HG03039 (cell line): Measurements from ENCODE around the gene GPSM3.
"Not testable (repeated sequence)": the region's sequence is repeated elsewhere in the genome, so short reads cannot be mapped to it uniquely, and the experiment has no call there.

ENCODE experiments used
- ATAC-seq: cut with Tn5 transposase; IDR thresholded peaks from one replicate; pipeline ENCODE4 v1.9.1; 2021; ENCODE audit warnings: mild to moderate bottlenecking, moderate library complexity; ENCODE audit not compliant: unreplicated experiment

Gene GPSM3

DNA sequence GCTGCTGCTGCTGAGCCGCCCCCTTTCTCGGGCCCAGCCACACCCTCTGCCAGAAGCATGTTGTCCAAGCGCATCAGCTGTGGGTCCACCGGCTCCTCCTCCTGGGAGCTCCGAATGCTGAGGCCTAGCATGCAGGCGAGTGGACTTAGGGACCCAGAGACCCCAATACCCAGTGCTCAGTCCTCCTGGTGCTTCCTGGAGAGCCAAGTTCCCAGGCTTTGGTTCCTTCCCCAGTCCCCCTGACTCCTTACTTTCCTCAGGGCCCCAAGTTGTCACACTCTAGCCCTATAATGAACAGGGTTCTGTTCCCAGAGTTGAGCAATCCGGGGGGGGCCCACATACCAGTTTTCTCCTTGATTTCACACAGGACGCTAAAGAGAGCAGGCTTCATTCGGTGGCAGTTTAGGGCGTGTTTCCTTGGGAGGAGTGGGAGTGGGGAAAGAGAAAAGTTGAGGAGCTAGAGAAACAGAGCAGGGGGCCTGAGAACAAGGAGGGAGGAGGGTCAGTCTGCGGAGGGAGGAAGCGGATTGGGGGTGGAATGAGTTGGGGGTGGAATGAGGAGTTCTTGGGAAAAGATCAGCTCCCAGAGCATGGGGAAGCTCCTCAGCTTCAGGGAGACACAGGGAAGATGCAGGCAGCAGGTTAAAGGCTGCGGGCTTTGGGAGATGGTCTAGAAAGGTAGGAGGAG is 3.9 kb downstream of the GPSM3 start:
- no peak for ATAC-seq

DNA sequence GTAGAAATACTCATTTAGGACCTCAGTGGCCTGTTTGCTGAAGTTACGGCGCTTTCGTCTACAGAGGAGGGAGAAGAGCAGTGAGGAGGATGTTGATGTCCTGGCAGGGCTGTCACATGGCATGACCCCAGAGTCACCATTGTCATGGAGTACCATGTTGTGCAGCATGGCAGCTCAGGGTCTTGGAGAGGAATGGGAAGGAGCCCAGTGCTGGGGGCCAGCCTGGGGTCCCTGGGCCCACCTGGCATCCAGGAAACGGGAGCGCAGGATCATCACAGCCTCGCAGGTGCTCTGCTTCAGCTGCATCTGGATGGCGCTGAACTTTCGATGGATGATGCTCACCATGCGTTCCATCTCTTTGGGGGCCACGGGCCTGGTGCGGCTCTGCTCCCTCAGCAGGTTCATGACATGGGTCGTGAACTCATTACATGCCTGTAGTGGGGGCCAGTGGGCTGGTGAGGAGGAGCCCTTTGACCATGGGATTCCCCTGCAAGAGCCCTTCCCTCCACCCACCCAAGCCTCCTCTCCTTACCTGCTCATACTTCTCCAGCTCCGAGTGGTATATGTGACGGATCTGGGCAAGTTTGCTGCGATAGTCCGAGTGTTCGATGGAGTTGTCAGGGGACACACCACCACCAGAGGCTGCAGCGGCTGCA is 4.6 kb downstream of the GPSM3 start:
- not testable (repeated sequence) for ATAC-seq

DNA sequence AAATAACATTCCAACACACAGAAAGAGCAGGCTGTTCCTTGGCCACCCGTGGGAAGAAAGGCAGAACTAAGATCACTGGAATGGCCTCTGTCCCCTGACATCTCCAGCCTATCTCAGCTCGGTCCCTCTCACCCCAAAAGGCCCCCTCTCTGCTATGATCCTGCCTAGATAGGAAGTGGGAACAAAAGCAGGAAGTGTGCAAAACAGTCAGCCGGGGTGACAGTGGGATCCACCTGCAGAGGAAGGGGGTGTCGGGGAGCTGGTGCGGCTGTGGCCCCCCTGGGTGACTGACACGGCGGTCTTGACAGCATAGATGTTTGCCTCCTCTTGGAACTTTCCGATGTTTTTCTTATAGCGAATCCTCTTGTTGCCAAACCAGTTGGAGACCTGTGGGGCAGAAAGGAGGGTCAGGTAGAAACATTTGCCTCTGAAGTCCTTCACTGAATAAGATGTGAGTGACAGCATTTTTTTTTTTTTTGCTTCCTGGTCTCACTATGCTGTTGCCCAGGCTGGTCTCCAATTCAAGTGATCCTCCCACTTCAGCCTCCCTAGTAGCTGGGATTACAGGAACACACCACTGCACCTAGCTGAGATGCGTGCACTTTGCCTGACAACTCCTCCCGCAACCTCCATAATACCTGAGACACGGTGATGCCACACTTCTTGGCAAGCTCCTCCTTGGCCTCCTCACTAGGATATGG is 5.3 kb downstream of the GPSM3 start:
- ATAC-seq = no peak

DNA sequence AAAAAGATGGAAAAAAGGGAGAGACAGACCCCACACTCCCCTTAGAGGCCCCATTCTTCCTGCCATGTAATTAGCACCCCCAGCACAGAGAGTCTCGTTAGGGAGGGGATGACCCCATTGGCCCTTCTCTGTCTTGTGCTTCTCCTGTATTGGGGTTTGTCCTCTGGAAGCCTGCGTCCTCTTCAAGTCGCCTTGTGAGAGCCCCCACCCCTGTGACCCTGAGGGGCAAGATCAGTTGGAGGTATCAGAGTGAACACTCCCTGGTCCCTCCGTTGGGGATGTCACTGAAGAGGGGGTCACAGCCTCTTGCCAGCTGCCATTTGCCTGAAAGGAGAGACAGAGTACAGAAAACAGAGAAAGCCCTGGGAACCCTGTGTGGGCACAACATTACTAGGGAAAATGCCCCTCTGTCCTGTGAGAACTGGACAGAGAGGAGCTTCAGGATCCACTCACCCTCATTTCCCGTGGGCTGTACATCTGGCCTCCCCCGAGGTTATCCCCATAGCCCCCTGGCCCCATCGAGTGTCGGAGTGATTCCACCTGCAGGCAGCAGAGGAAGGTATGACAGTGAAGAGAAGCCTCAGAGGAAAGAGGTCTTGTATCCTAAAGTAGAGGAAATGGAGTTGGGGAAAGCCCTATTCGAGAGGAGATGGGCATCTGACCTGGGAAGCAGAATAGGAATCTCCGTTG is 6.1 kb downstream of the GPSM3 start:
- not testable (repeated sequence) for ATAC-seq

DNA sequence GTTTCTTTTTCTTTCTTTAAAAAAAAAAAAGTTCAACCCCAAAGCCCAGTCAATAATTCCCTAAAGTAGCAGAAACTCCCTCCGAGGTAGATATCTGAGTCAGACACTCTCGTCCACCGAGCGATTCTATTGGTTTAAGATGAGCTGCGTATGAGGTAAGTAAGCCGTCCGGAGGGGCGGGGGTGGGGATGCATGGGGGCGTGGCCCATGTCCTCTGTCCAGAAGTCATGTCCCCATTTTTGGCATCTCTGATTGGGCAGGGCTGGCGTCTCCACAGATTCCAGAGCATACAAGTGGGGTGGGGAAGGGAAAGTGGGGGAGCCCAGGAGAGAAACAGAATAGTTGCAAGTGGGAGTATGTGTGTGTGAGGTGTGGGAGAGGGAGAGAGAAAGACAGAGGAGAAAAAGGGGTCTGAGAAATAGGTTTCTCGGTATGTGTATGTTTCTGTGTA is 6.7 kb downstream of the GPSM3 start:
- not testable (repeated sequence) for ATAC-seq

DNA sequence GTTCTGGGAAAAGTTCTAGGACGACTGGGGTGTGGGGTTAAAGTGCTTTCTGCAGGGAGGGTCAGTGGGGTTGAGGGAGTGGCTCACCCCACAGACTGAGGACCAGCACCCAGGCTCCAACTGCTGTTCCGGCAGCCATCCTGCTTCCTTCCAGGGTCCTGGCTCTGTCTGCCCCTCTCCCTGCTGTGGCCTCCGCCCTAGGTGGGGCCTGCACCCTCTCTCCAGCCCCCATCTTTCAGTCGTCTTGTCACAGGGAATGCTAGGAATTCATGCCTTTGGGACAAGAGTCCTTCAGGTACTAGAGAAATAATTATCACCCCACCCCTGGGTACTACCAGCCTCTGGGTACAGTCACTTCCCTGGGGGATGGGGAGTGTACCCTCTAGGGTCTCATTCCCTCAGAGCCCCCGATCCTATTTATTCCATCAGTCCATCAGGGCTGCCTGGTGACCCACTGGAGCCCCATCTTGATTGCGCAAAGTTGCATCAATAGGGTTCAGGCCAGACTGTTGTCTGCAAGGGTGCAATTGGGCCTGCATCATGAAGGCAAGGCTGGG is 8.3 kb downstream of the GPSM3 start, which contains the start of gene AGER:
Gene AGER, minus strand, starts transcription at position 170 of the 557 bp plus-strand sequence. Its CDS starts 31 bp downstream, at position 139.
- ATAC-seq = no peak

DNA sequence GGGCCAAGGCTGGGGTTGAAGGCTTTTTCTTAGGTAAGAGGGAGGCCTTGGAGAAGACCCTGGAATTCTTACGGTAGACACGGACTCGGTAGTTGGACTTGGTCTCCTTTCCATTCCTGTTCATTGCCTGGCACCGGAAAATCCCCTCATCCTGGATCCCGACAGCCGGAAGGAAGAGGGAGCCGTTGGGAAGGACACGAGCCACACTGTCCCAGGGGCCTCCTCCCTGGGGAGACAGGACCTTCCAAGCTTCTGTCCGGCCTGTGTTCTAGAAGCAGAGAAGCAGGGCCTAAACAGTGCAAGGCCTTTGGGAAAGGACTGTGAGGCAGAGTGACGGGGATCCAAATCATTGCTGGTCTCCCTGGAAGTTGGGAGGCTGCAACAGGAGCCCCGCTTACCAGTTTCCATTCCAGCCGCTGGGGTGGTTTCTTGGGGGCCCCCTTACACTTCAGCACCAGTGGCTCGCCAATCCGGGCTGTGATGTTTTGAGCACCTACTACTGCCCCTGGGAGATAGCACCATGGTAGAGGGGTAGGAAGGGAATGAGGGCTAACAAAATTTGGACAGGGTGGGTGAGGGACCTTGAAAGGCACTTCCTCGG is 8.9 kb downstream of the GPSM3 start:
- ATAC-seq = no peak

DNA sequence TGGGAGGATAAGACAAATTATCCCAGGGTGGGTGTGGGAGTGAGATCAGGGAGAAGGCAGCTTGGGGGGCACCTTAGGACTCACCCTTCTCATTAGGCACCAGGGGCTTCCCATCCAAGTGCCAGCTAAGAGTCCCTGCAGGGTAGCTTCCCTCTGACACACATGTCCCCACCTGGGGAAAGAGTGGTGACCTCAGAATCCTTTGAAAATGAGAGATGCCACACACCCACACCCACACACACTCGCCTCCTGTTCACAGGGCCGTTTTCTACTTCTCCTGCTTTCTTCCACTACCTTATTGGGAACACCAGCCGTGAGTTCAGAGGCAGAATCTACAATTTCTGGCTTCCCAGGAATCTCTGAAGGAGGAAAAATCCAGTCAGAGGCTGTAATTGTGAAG is 9.4 kb downstream of the GPSM3 start:
- ATAC-seq = no peak

DNA sequence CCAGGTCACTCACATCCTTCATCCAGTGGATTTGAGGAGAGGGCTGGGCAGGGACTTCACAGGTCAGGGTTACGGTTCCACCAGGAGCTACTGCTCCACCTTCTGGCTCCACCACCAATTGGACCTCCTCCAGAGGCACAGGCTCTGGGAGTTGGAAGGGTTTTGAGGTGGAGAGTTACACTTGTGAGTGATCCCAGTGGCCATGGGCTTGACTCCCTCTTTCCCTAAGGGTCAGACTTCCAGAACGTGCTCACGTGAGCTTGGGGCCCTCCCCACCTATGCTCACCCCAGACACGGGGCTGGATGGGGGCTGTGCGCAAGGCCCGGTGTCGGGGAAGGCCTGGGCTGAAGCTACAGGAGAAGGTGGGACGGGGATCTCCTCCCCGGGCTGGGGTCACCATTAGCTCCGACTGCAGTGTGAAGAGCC is 9.9 kb downstream of the GPSM3 start:
- no peak for ATAC-seq

DNA sequence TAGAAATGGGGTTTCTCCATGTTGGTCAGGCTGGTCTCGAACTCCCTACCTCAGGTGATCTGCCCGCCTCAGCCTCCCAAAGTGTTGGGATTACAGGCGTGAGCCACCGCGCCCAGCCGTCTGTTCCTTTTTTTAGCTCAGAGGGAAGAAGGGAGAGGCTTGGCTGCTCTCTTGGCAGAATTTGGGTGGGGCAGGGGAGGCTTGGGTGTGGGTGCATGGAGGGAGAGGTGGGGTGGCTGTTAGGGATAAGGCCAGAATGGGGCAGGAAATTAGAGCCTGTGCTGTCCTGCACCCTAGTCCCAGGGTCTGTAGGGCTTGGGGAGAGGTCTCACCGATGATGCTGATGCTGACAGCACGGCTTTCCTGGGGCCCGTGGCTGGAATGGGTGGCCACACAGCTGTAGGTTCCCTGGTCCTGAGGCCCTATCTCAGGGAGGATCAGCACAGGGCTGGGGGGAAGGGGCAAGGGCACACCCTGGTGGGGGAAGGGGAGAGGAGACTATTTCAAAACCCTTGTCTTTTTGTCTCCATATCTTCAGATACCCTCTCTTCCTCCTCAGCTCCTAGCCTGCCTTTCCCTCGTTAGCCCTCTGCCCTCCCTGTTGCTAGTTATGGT is 10.4 kb downstream of the GPSM3 start:
- no peak for ATAC-seq

DNA sequence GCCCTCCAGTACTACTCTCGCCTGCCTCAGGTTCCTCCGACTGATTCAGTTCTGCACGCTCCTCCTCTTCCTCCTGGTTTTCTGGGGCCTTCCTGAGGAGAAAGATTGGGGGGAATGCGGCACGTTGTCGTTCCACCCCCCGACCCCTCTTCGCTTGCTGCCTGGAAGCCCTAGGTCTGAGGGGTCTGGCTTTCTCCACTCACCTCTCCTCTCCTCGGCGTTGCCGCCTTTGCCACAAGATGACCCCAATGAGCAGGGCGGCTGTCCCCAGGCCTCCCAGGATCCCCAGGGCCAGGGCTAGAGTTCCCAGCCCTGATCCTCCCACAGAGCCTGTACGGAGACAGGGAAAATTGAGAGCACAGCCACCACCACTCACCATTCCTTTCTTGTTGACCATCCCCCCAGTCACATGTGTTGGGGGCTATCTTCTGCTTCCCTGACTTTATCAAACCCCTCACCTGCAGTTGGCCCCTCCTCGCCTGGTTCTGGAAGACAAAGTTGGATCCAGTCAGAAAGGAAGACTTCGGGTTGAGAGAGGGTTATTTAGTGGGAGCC is 11.2 kb downstream of the GPSM3 start:
- no peak for ATAC-seq

DNA sequence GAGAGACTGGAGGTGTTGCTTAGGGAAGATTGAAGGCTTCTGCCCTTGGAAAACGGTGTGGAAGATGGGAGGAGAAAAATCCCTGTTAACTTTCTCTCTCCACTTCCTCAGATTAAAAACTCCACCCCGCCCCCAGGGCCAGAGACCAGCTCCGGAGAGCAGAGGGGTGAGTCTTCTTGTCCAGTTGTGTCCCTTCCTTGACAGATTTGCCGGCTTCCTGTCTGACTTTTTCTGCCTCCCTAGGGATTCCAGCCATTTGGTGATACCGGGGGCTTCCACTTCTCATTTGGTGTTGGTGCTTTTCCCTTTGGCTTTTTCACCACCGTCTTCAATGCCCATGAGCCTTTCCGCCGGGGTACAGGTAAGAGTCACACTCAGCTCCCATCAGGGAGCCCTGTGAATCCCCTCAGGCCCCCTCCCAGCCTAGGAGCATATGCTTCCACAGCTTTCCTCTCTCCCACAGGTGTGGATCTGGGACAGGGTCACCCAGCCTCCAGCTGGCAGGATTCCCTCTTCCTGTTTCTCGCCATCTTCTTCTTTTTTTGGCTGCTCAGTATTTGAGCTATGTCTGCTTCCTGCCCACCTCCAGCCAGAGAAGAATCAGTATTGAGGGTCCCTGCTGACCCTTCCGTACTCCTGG is 12.6 kb downstream of the GPSM3 start:
- no peak for ATAC-seq

DNA sequence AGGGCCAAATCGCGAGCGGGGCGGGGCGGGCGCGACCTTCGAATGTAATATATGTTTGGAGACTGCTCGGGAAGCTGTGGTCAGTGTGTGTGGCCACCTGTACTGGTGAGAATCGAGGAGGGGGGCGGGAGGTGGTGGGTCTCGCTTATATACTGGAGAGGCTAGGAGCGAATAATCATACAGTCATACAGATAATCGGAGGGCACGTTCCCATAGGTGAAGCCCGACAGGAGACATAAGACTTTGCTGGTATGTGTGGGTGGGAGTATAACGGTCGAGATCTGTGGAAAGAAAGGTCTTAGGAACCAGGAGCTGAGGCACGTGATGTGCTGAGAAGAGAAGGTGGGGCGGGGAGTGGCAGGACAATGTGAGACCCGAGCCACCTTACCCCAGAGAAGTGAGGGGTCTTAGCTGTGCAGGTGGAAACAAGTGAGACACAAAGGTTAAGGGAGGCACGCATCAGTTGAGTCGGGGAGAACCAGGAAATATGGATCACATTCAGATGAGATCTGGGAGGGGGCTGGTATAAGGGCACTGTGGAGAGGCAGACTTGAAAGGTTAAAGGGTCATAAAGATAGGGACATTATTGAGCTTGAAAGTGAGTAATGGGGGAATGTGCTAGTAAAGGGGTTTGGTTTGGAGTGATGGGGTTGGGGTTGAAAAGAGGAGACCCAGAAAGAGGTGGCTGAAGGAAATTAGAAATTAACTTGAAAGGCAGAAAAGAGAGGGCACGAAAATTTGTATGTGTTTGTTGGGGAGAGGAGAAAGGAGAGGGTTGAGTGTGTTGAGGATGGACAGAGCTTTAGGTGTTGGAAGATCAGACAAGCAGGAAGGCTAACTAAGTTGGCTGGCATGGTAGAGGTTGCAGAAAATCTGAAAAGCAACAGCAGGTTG is 13.6 kb downstream of the GPSM3 start:
- no peak for ATAC-seq

DNA sequence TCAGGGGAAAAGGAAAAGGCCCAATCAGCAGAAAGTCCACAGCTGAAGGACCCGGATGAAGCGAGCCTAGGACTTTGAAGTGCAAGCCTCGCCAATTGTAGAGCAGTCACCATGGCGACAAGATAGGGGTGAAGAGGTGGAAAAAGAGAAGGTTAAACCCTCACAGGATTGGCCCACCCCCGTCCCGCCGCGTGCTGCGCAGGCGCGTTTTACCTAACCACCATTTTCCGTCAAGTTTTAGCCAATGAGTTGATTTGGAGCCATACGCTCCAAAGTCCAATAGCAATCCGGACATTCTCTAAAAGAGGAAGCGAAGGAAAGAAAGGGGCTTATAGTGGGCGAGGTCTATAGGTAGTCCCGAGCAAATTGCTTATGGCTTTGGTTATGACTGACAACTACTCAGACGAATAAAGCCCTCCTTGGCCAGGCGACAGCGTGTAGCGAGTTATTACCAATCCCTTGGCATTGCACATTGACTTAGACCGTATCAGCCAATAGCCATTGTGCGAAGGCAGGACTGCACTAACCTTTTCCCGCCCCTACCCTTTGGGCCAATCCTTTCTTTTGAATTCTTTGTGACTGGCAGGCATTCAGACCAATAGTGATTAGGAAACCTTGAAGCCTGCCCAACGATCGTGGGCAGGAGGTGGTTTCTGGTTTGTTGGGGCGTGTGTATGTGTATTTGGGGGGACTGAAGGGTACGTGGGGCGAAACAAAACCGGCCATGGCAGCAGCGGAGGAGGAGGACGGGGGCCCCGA is 14.5 kb downstream of the GPSM3 start, which contains the start of gene RNF5:
Gene RNF5, plus strand, starts transcription at position 618 of the 759 bp plus-strand sequence. Its CDS starts 107 bp downstream, at position 725.
- ATAC-seq = peak; percentile 70

DNA sequence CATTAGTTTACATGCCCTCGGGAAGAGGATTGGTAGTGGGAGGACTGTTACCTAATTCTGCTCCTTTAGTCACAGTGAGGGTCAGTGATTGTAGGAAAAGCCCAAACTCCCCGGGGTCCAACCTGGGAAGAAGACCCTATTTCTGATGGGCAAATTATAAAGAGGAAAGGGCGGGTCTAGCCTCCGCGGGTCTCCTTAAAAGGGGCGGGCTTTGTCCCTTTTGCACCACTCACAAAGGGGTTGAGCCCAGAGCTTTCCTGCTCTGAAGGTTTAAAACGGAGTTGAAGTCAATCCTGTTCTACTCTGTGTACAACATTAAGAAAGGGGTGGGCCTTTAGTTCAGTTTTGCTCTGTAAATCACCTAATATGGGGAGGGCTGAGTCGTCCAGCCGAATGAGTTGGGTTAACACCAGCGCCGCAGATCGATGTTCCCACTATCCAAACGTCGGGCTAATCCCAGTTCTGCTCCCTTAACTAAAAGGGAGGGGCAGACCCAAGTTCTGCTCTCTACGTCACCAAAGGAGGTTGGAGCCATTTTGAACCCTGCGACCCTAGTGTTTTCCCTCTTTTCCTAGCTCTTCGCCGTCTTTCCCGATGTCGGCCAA is 15.2 kb downstream of the GPSM3 start:
- peak; percentile 4 for ATAC-seq

DNA sequence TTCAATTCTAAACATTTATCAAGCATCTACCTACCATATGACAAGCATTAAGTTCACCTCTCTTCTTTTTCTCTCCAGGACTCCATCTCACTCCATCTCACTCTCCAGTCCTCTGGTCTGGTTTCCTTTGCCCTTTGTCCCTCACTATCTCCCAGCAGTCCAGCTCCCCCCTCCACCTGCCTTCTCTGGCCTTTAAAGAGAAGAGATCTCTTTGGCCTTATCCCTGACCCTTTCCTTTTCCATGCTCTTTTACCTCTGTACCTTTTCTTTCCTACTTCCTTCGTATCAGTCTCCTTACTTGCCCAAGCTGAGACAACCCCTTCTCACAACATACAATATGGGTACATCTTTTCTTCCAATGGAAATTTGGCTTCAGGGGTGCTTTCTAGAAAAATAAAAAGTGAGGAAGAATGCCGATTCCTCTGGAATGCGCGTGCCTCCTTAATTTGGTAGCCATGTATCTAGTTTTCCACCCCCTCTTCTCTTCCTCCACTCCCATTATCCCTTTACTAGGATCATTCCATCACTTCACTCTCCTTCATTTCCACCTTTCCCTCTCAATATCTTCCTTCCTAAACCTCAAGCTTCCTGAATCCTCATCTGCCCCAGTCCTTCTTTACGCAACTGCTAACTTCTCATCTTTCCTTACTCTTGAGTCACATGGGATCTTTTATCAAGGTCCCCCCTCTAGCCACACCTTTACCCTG is 15.8 kb downstream of the GPSM3 start:
- no peak for ATAC-seq
